IMR-90 (cell line): ENCODE data around the gene FADS1. TPM values are rescaled to one million over a fixed set of nuclear protein-coding genes. Genes with fewer than 3 reads are reported as not detected.

ENCODE experiments used
- ATAC-seq: fragments of 200-7000 bp; cut with Tn5 transposase; 2 replicates; pipeline ENCODE4 v1.9.1; 2020; ENCODE audit warnings: low read depth, mild to moderate bottlenecking, moderate library complexity
- BruUV-seq: library from RNA; stranded (reverse); fragments of 400-500 nt; replicated peaks from 2 replicates; lab custom pipeline; 2021; lab: Mats Ljungman, UMichigan
- CTCF ChIA-PET: fragments of 300-600 bp; formaldehyde crosslinking; extraction: SDS; loops from one replicate; lab custom pipeline; 2021; ENCODE audit warnings: antibody characterized with exemption; lab: Yijun Ruan, JAX
- POLR2A ChIA-PET: fragments of 300-600 bp; sonication (Branson Sonifier 250); formaldehyde crosslinking; loops from one replicate; lab custom pipeline; 2022; ENCODE audit warnings: antibody characterized with exemption; ENCODE audit not compliant: unreplicated experiment; lab: Charles Lee
- DNase-seq: peaks from one replicate; pipeline ENCODE4 v3.0.0; 2013
- H2AFZ ChIP-seq: replicated peaks from 2 replicates; pipeline ENCODE3; 2013; ENCODE audit warnings: low read length, mild to moderate bottlenecking; ENCODE audit not compliant: poor library complexity
- H2AK5ac ChIP-seq: 2 replicates; pipeline ENCODE4 v1.6.1; 2013; ENCODE audit warnings: low read depth, low read length, inconsistent platforms
- H2AK9ac ChIP-seq: replicated peaks from 2 replicates; pipeline ENCODE3; 2013; ENCODE audit warnings: mild to moderate bottlenecking, low read depth, low read length, moderate library complexity; ENCODE audit not compliant: poor library complexity
- H2BK120ac ChIP-seq: 2 replicates; pipeline ENCODE4 v1.6.1; 2013; ENCODE audit warnings: low read depth, low read length, inconsistent platforms
- H2BK15ac ChIP-seq: 3 replicates; pipeline ENCODE4 v1.6.1; 2013; ENCODE audit warnings: low read depth, low read length, inconsistent platforms
- H2BK20ac ChIP-seq: 2 replicates; pipeline ENCODE4 v1.6.1; 2013; ENCODE audit warnings: low read depth, mild to moderate bottlenecking, inconsistent platforms, low read length, moderate library complexity
- H2BK5ac ChIP-seq: 2 replicates; pipeline ENCODE4 v1.6.1; 2013; ENCODE audit warnings: mild to moderate bottlenecking, low read depth, low read length, inconsistent platforms; ENCODE audit not compliant: poor library complexity, severe bottlenecking
- H3K14ac ChIP-seq: replicated peaks from 2 replicates; pipeline ENCODE4 v1.6.1; 2013; ENCODE audit warnings: low read depth, low read length, inconsistent platforms
- H3K18ac ChIP-seq: 2 replicates; pipeline ENCODE4 v1.6.1; 2013; ENCODE audit warnings: low read depth, low read length, control low read depth
- H3K23ac ChIP-seq: 2 replicates; pipeline ENCODE4 v1.6.1; 2013; ENCODE audit warnings: low read depth, low read length, inconsistent platforms
- H3K27ac ChIP-seq: 2 replicates; pipeline ENCODE4 v1.5.1; 2013; ENCODE audit warnings: mild to moderate bottlenecking, control low read depth, low read length; ENCODE audit not compliant: insufficient read depth
- H3K27me3 ChIP-seq: 2 replicates; pipeline ENCODE4 v1.6.1; 2013; ENCODE audit warnings: low read length; ENCODE audit not compliant: control insufficient read depth, insufficient read depth
- H3K36me3 ChIP-seq: 2 replicates; pipeline ENCODE4 v1.6.1; 2013; ENCODE audit warnings: low read length, mixed read lengths; ENCODE audit not compliant: control insufficient read depth, insufficient read depth
- H3K4ac ChIP-seq: 2 replicates; pipeline ENCODE4 v1.6.1; 2013; ENCODE audit warnings: low read depth, low read length, inconsistent platforms
- H3K4me1 ChIP-seq: 2 replicates; pipeline ENCODE4 v1.6.1; 2013; ENCODE audit warnings: low read length, mixed read lengths; ENCODE audit not compliant: control insufficient read depth, insufficient read depth
- H3K4me2 ChIP-seq: 2 replicates; pipeline ENCODE4 v1.6.1; 2013; ENCODE audit warnings: low read depth, mild to moderate bottlenecking, control low read depth, low read length, moderate library complexity
- H3K4me3 ChIP-seq: 2 replicates; pipeline ENCODE4 v1.5.1; 2013; ENCODE audit warnings: low read depth, mild to moderate bottlenecking, control low read depth, low read length, moderate library complexity; ENCODE audit not compliant: insufficient read depth
- H3K56ac ChIP-seq: 2 replicates; pipeline ENCODE4 v1.6.1; 2013; ENCODE audit warnings: low read length, inconsistent platforms; ENCODE audit not compliant: insufficient read depth; ENCODE audit errors: extremely low read depth
- H3K79me1 ChIP-seq, 2 experiments: 2 replicates each; pipeline ENCODE4 v1.6.1; 2013; ENCODE audit warnings: low read length in 2 of 2, inconsistent platforms in 1 of 2, low read depth in 1 of 2
- H3K9ac ChIP-seq: 2 replicates; pipeline ENCODE4 v1.6.1; 2013; ENCODE audit warnings: low read depth, low read length, control low read depth
- H3K9me1 ChIP-seq: 2 replicates; pipeline ENCODE4 v1.6.1; 2013; ENCODE audit warnings: low read length, inconsistent platforms; ENCODE audit not compliant: insufficient read depth
- H3K9me3 ChIP-seq: 2 replicates; pipeline ENCODE4 v1.6.1; 2013; ENCODE audit warnings: low read length; ENCODE audit not compliant: control insufficient read depth, insufficient read depth
- H4K20me1 ChIP-seq: 2 replicates; pipeline ENCODE4 v1.6.1; 2013; ENCODE audit warnings: low read length, inconsistent platforms; ENCODE audit not compliant: insufficient read depth
- H4K5ac ChIP-seq: 2 replicates; pipeline ENCODE4 v1.6.1; 2013; ENCODE audit warnings: mild to moderate bottlenecking, low read depth, low read length, control low read depth
- H4K8ac ChIP-seq, 2 experiments: 2 replicates each; pipeline ENCODE4 v1.6.1; 2013; ENCODE audit warnings: low read depth in 2 of 2, low read length in 2 of 2, control low read depth in 1 of 2, inconsistent platforms in 1 of 2
- H4K91ac ChIP-seq: 2 replicates; pipeline ENCODE4 v1.6.1; 2013; ENCODE audit warnings: low read depth, low read length, inconsistent platforms; ENCODE audit not compliant: insufficient read depth
- CEBPB ChIP-seq: IDR thresholded peaks from 2 replicates; pipeline ENCODE4 v1.6.1; 2012; ENCODE audit warnings: low read depth, low read length, improper control_type of control experiment
- CHD1 ChIP-seq: IDR thresholded peaks from 2 replicates; pipeline ENCODE4 v1.6.1; 2012; ENCODE audit warnings: low read depth, low read length, improper control_type of control experiment
- ELK1 ChIP-seq: fragments of 150-350 bp; IDR thresholded peaks from 2 replicates; pipeline ENCODE4 v1.6.1; 2016; ENCODE audit warnings: low read depth, mild to moderate bottlenecking, low read length, moderate library complexity, borderline replicate concordance
- MAFK ChIP-seq: IDR thresholded peaks from 2 replicates; pipeline ENCODE4 v1.6.1; 2012; ENCODE audit warnings: low read depth, low read length, improper control_type of control experiment
- MAZ ChIP-seq: IDR thresholded peaks from 2 replicates; pipeline ENCODE4 v1.6.1; 2012; ENCODE audit warnings: low read depth, mild to moderate bottlenecking, low read length, improper control_type of control experiment, moderate library complexity, borderline replicate concordance
- MXI1 ChIP-seq: IDR thresholded peaks from 2 replicates; pipeline ENCODE4 v1.6.1; 2012; ENCODE audit warnings: low read depth, mild to moderate bottlenecking, low read length, moderate library complexity, borderline replicate concordance
- NFE2L2 ChIP-seq: fragments of 150-350 bp; IDR thresholded peaks from 2 replicates; pipeline ENCODE4 v1.6.1; 2016; ENCODE audit warnings: low read depth, mild to moderate bottlenecking, low read length
- POLR2A ChIP-seq: IDR thresholded peaks from 2 replicates; pipeline ENCODE4 v1.6.1; 2012; ENCODE audit warnings: mild to moderate bottlenecking, low read depth, low read length
- RCOR1 ChIP-seq: IDR thresholded peaks from 2 replicates; pipeline ENCODE4 v1.6.1; 2012; ENCODE audit warnings: mild to moderate bottlenecking, low read length, improper control_type of control experiment; ENCODE audit not compliant: insufficient replicate concordance
- RFX5 ChIP-seq: IDR thresholded peaks from 2 replicates; pipeline ENCODE4 v1.8.0; 2012; ENCODE audit warnings: low read depth, mild to moderate bottlenecking, low read length, moderate library complexity
- SMC3 ChIP-seq: fragments of 150-350 bp; IDR thresholded peaks from 2 replicates; pipeline ENCODE4 v1.6.1; 2016; ENCODE audit warnings: low read depth, mild to moderate bottlenecking, antibody characterized with exemption, low read length, moderate library complexity
- WGBS, 2 experiments: methylation state at CpG; one replicate each; pipeline versions ENCODE4 v1.1.5 to v1.1.7; 2013; ENCODE audit warnings: missing lambda C conversion rate in 2 of 2; ENCODE audit not compliant: insufficient read length in 1 of 2; ENCODE audit errors: extremely low coverage in 2 of 2; 5-methylcytosine and 5-hydroxymethylcytosine counted together
- dilution Hi-C: fragments of 300-500 bp; cut with HindIII; formaldehyde crosslinking; loops from one replicate; pipeline ENCODE4 v1.14.3; 2018; ENCODE audit warnings: low sequenced_read_pairs; ENCODE audit not compliant: unreplicated experiment
- in situ Hi-C: fragments of 300-500 bp; cut with MboI; formaldehyde crosslinking; loops from 3 replicates; pipeline ENCODE4 v1.14.3; 2019; ENCODE audit warnings: low sequenced_read_pairs, inconsistent platforms, mixed read lengths
- intact Hi-C: fragments of 100-400 bp; cut with micrococcal nuclease; formaldehyde crosslinking; loops from 2 replicates; pipeline ENCODE4 v1.10.0; 2022
- polyA plus RNA-seq, 3 experiments: library from polyadenylated mRNA; depleted of rRNA; stranded (reverse); fragments of >200 nt; gene quantifications; 2 replicates each; pipeline ENCODE4 v1.2.3, GENCODE V29; 2012; ENCODE audit warnings: low replicate concordance in 1 of 3
- total RNA-seq: library from RNA; depleted of rRNA; stranded (reverse); fragments of >200 nt; gene quantifications from 2 replicates; pipeline ENCODE4 v1.2.3, GENCODE V29; 2012
- TF ChIP-seq, protein P1 (sequence below): conservative IDR thresholded peaks from 2 replicates; pipeline ENCODE4 v1.5.1; 2012; ENCODE audit warnings: mild to moderate bottlenecking, low read depth, low read length, improper control_type of control experiment

Gene FADS1
- total and polyA plus RNA-seq, 2 of the 4 experiments (the other 2 are of a cell fraction) = 16.3 to 18.4 TPM

- H3K23ac ChIP-seq = no peak overlapping the region
- no peaks in the 10 kb centered on the region for H3K4me1 ChIP-seq
- peaks cover 49% of the 10 kb centered on the region for H3K36me3 ChIP-seq
- no peaks in the 10 kb centered on the region for H3K79me1 ChIP-seq
- ChIA-PET POLR2A (no interaction called here), CTCF (no interaction called here)
- H3K14ac ChIP-seq = no peak overlapping the region
- no peak for TF ChIP-seq RCOR1
- TF ChIP-seq NFE2L2 = no peak
- TF ChIP-seq, protein P1, sequence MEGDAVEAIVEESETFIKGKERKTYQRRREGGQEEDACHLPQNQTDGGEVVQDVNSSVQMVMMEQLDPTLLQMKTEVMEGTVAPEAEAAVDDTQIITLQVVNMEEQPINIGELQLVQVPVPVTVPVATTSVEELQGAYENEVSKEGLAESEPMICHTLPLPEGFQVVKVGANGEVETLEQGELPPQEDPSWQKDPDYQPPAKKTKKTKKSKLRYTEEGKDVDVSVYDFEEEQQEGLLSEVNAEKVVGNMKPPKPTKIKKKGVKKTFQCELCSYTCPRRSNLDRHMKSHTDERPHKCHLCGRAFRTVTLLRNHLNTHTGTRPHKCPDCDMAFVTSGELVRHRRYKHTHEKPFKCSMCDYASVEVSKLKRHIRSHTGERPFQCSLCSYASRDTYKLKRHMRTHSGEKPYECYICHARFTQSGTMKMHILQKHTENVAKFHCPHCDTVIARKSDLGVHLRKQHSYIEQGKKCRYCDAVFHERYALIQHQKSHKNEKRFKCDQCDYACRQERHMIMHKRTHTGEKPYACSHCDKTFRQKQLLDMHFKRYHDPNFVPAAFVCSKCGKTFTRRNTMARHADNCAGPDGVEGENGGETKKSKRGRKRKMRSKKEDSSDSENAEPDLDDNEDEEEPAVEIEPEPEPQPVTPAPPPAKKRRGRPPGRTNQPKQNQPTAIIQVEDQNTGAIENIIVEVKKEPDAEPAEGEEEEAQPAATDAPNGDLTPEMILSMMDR = no peak
- no peak for TF ChIP-seq MXI1
- TF ChIP-seq SMC3 = no peak
- TF ChIP-seq ELK1 = no peak
- no peak for TF ChIP-seq POLR2A
- TF ChIP-seq CHD1 = no peak
- no peak for TF ChIP-seq CEBPB
- no peak for TF ChIP-seq MAFK
- TF ChIP-seq MAZ = no peak
- no peak for TF ChIP-seq RFX5
- no peak overlapping the region for H2BK20ac ChIP-seq
- BruUV-seq = no TSS peak
- H3K4ac ChIP-seq = no peak overlapping the region
- no peak overlapping the region for H2BK120ac ChIP-seq
- no peak overlapping the region for H2AK5ac ChIP-seq
- H2AK9ac ChIP-seq = peak overlapping the region; percentile 45
- H3K18ac ChIP-seq = no peak overlapping the region
- WGBS, 2 experiments = 93% methylated on average over 10 of the region's 18 CpGs; no CpG with 5 or more reads in 1 of the 2 experiments
- intact Hi-C loops (no loop called here), dilution Hi-C loops (no loop called here), in situ Hi-C loops (no loop called here)
- 0 out of 2 replicates have a peak, but pooled peaks cover 3% of the 10 kb centered on the region for H3K9me1 ChIP-seq
- H3K56ac ChIP-seq = no peak overlapping the region
- no peak overlapping the region for H4K91ac ChIP-seq
- ATAC-seq (no peak), DNase-seq (no peak)
- H2BK15ac ChIP-seq = no peak overlapping the region
- no peak overlapping the region for H4K5ac ChIP-seq
- H3K9ac ChIP-seq = no peak overlapping the region
- no peak overlapping the region for H2BK5ac ChIP-seq
- no peaks in the 10 kb centered on the region for H3K9me3 ChIP-seq
- no peak overlapping the region for H4K8ac ChIP-seq
- no peaks in the 10 kb centered on the region for H3K27me3 ChIP-seq
- H3K27ac ChIP-seq = no peak overlapping the region
- H2AFZ ChIP-seq = no peak overlapping the region
- H3K4me2 ChIP-seq = no peak overlapping the region
- no peak overlapping the region for H3K4me3 ChIP-seq
- H4K20me1 ChIP-seq = 0 out of 2 replicates have a peak, but pooled peaks cover 3% of the 10 kb centered on the region
Measured at GRCh38 chr11:61847914-61848581, 31.2 kb upstream of the FADS1 start.
